ENCODE results near the gene PIK3R3.

The PIK3R3 gene

DNA sequence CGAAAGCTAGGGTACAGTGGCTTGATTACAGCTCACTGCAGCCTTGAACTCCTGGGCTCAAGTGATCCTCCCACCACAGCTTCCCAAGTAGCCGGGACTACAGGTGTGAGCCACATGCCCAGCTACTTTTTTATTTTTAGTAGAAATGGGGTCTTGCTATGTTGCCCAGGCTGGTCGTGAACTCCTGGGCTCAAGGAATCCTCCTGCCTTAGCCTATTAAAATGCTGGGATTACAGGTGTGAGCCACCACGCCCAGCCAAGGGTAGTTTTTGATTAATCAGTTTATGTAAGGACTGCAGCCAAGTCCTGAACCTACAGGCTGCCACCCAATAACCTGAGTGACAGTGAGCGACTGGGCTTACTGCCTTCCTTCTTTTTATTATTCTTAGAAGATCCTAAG lies 88.3 kb downstream of the PIK3R3 start:
- Histone ChIP-seq H3K27ac (ENCODE audit: low read length) (no peak overlapping the region), H3K4me1 (ENCODE audit: control insufficient read depth, insufficient read depth, low read length) (no peaks in the 10 kb centered on the region), H3K27me3 (ENCODE audit: control insufficient read depth, insufficient read depth, low read length) (no peaks in the 10 kb centered on the region; the same call in 1 of the 2 replicates), H3K9me3 (ENCODE audit: control insufficient read depth, insufficient read depth, low read length) (no peaks in the 10 kb centered on the region), H3K36me3 (ENCODE audit: control insufficient read depth, insufficient read depth, low read length) (no peaks in the 10 kb centered on the region), H3K4me3 (ENCODE audit: low read length) (no peak overlapping the region)
- no CpG with 5 or more reads among the region's 5 CpGs for WGBS (ENCODE audit: insufficient coverage, insufficient read length)
- DNase-seq (ENCODE audit: low read depth, low spot score), result no peak

- Histone ChIP-seq H3K27me3 (ENCODE audit: control insufficient read depth, insufficient read depth, low read length) (no peaks in the 10 kb centered on the region; the same call in 1 of the 2 replicates), H3K9me3 (ENCODE audit: control insufficient read depth, insufficient read depth, low read length) (no peaks in the 10 kb centered on the region), H3K4me1 (ENCODE audit: control insufficient read depth, insufficient read depth, low read length) (no peaks in the 10 kb centered on the region), H3K27ac (ENCODE audit: low read length) (no peak overlapping the region), H3K36me3 (ENCODE audit: control insufficient read depth, insufficient read depth, low read length) (no peaks in the 10 kb centered on the region), H3K4me3 (ENCODE audit: low read length) (no peak overlapping the region)
- DNase-seq (ENCODE audit: low read depth, low spot score), result peak; percentile 31
- WGBS (ENCODE audit: insufficient coverage, insufficient read length), result no CpG with 5 or more reads among the region's 11 CpGs
Measured at GRCh38 chr1:46043458-46044017, 88.9 kb downstream of the PIK3R3 start.

DNA sequence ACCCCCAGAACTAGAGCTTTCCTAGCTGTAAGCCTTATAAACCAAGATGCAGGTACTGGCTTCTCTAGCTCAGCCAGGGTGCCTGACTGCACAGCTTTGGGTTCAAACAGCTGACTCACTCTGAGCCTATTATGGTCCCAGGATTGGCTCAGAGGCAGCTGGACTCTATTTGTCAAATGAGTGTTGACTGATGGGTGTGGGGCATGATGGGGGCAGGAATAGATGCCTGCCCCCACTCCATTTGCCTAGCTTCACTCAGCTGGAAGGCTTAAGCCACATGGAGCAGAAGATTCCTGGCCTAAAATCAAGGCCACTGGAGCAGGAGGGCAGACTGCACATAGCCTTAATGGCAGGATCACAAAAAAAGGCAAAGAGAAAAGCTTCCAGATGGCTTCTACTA lies 90.5 kb downstream of the PIK3R3 start:
- DNase-seq (ENCODE audit: low read depth, low spot score), result no peak
- Histone ChIP-seq H3K27me3 (ENCODE audit: control insufficient read depth, insufficient read depth, low read length) (no peaks in the 10 kb centered on the region; the same call in 1 of the 2 replicates), H3K9me3 (ENCODE audit: control insufficient read depth, insufficient read depth, low read length) (no peaks in the 10 kb centered on the region), H3K36me3 (ENCODE audit: control insufficient read depth, insufficient read depth, low read length) (no peaks in the 10 kb centered on the region), H3K4me3 (ENCODE audit: low read length) (no peak overlapping the region), H3K4me1 (ENCODE audit: control insufficient read depth, insufficient read depth, low read length) (no peaks in the 10 kb centered on the region), H3K27ac (ENCODE audit: low read length) (no peak overlapping the region)

- no CpG with 5 or more reads among the region's 2 CpGs for WGBS (ENCODE audit: insufficient coverage, insufficient read length)
- H3K9me3 ChIP-seq (ENCODE audit: control insufficient read depth, insufficient read depth, low read length), result no peaks in the 10 kb centered on the region
Measured at GRCh38 chr1:46041551-46041950, 90.9 kb downstream of the PIK3R3 start.

GRCh38 chr1:46039571-46040052 lies 92.8 kb downstream of the PIK3R3 start:
- DNase-seq (ENCODE audit: low read depth, low spot score), result no peak
- no CpG with 5 or more reads among the region's 4 CpGs for WGBS (ENCODE audit: insufficient coverage, insufficient read length)
- H3K4me3 ChIP-seq (ENCODE audit: low read length), result no peak overlapping the region
- no peaks in the 10 kb centered on the region for H3K9me3 ChIP-seq (ENCODE audit: control insufficient read depth, insufficient read depth, low read length)
- H3K27me3 ChIP-seq (ENCODE audit: control insufficient read depth, insufficient read depth, low read length), result no peaks in the 10 kb centered on the region
- H3K27ac ChIP-seq (ENCODE audit: low read length), result no peak overlapping the region
- H3K36me3 ChIP-seq (ENCODE audit: control insufficient read depth, insufficient read depth, low read length), result no peaks in the 10 kb centered on the region
- no peaks in the 10 kb centered on the region for H3K4me1 ChIP-seq (ENCODE audit: control insufficient read depth, insufficient read depth, low read length)

More at GRCh38 chr1:46041551-46041950, 90.9 kb downstream of the PIK3R3 start:
- Histone ChIP-seq H3K36me3 (ENCODE audit: control insufficient read depth, insufficient read depth, low read length) (no peaks in the 10 kb centered on the region), H3K4me1 (ENCODE audit: control insufficient read depth, insufficient read depth, low read length) (no peaks in the 10 kb centered on the region), H3K4me3 (ENCODE audit: low read length) (no peak overlapping the region), H3K27me3 (ENCODE audit: control insufficient read depth, insufficient read depth, low read length) (no peaks in the 10 kb centered on the region; the same call in 1 of the 2 replicates), H3K27ac (ENCODE audit: low read length) (no peak overlapping the region)
- DNase-seq (ENCODE audit: low read depth, low spot score), result no peak

GRCh38 chr1:46036894-46037839 lies 95.3 kb downstream of the PIK3R3 start:
- Histone ChIP-seq H3K36me3 (ENCODE audit: control insufficient read depth, insufficient read depth, low read length) (peaks cover 5% of the 10 kb centered on the region), H3K4me1 (ENCODE audit: control insufficient read depth, insufficient read depth, low read length) (no peaks in the 10 kb centered on the region), H3K9me3 (ENCODE audit: control insufficient read depth, insufficient read depth, low read length) (no peaks in the 10 kb centered on the region), H3K27ac (ENCODE audit: low read length) (no peak overlapping the region), H3K27me3 (ENCODE audit: control insufficient read depth, insufficient read depth, low read length) (no peaks in the 10 kb centered on the region), H3K4me3 (ENCODE audit: low read length) (no peak overlapping the region)
- peak; percentile 48 for DNase-seq (ENCODE audit: low read depth, low spot score)
- no CpG with 5 or more reads among the region's 11 CpGs for WGBS (ENCODE audit: insufficient coverage, insufficient read length)

DNA sequence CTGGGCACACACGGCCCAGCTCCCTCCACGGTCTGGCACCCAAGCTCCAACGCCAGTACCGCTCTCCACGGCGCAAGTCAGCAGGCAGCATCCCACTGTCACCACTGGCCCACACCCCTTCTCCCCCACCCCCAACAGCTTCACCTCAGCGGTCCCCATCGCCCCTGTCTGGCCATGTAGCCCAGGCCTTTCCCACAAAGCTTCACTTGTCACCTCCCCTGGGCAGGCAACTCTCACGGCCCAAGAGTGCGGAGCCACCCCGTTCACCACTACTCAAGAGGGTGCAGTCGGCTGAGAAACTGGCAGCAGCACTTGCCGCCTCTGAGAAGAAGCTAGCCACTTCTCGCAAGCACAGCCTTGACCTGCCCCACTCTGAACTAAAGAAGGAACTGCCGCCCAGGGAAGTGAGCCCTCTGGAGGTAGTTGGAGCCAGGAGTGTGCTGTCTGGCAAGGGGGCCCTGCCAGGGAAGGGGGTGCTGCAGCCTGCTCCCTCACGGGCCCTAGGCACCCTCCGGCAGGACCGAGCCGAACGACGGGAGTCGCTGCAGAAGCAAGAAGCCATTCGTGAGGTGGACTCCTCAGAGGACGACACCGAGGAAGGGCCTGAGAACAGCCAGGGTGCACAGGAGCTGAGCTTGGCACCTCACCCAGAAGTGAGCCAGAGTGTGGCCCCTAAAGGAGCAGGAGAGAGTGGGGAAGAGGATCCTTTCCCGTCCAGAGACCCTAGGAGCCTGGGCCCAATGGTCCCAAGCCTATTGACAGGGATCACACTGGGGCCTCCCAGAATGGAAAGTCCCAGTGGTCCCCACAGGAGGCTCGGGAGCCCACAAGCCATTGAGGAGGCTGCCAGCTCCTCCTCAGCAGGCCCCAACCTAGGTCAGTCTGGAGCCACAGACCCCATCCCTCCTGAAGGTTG lies 97.6 kb downstream of the PIK3R3 start:
- Histone ChIP-seq H3K4me1 (ENCODE audit: control insufficient read depth, insufficient read depth, low read length) (no peaks in the 10 kb centered on the region), H3K9me3 (ENCODE audit: control insufficient read depth, insufficient read depth, low read length) (no peaks in the 10 kb centered on the region), H3K27ac (ENCODE audit: low read length) (no peak overlapping the region), H3K36me3 (ENCODE audit: control insufficient read depth, insufficient read depth, low read length) (peaks cover 18% of the 10 kb centered on the region), H3K4me3 (ENCODE audit: low read length) (no peak overlapping the region), H3K27me3 (ENCODE audit: control insufficient read depth, insufficient read depth, low read length) (no peaks in the 10 kb centered on the region)
- DNase-seq (ENCODE audit: low read depth, low spot score), result no peak
- WGBS (ENCODE audit: insufficient coverage, insufficient read length), result no CpG with 5 or more reads among the region's 27 CpGs

GRCh38 chr1:46030876-46031660 lies 101.4 kb downstream of the PIK3R3 start:
- WGBS (ENCODE audit: insufficient coverage, insufficient read length), result no CpG with 5 or more reads among the region's 26 CpGs
- Histone ChIP-seq H3K27me3 (ENCODE audit: control insufficient read depth, insufficient read depth, low read length) (no peaks in the 10 kb centered on the region), H3K36me3 (ENCODE audit: control insufficient read depth, insufficient read depth, low read length) (peaks cover 18% of the 10 kb centered on the region), H3K27ac (ENCODE audit: low read length) (no peak overlapping the region), H3K4me3 (ENCODE audit: low read length) (no peak overlapping the region), H3K9me3 (ENCODE audit: control insufficient read depth, insufficient read depth, low read length) (no peaks in the 10 kb centered on the region), H3K4me1 (ENCODE audit: control insufficient read depth, insufficient read depth, low read length) (no peaks in the 10 kb centered on the region)
- DNase-seq (ENCODE audit: low read depth, low spot score), result no peak

GRCh38 chr1:46030074-46030870 lies 102.2 kb downstream of the PIK3R3 start:
- H3K9me3 ChIP-seq (ENCODE audit: control insufficient read depth, insufficient read depth, low read length), result no peaks in the 10 kb centered on the region
- H3K36me3 ChIP-seq (ENCODE audit: control insufficient read depth, insufficient read depth, low read length), result peaks cover 18% of the 10 kb centered on the region

More at GRCh38 chr1:46030074-46030870, 102.2 kb downstream of the PIK3R3 start:
- Histone ChIP-seq H3K27me3 (ENCODE audit: control insufficient read depth, insufficient read depth, low read length) (no peaks in the 10 kb centered on the region), H3K4me1 (ENCODE audit: control insufficient read depth, insufficient read depth, low read length) (no peaks in the 10 kb centered on the region), H3K27ac (ENCODE audit: low read length) (no peak overlapping the region), H3K4me3 (ENCODE audit: low read length) (no peak overlapping the region)
- no CpG with 5 or more reads among the region's 18 CpGs for WGBS (ENCODE audit: insufficient coverage, insufficient read length)
- DNase-seq (ENCODE audit: low read depth, low spot score), result no peak

Measured in iPS DF 6.9 (cell line).